Ishikawa (cell line): ENCODE data around the gene UTY.

Experiments
- CEBPB ChIP-seq: IDR thresholded peaks from 2 replicates; pipeline ENCODE4 v1.6.1; 2012
- CREB1 ChIP-seq: IDR thresholded peaks from 2 replicates; pipeline ENCODE4 v1.6.1; 2012; ENCODE audit warnings: low read depth
- EGR1 ChIP-seq: IDR thresholded peaks from 2 replicates; pipeline ENCODE4 v1.6.1; 2012
- FOXM1 ChIP-seq: IDR thresholded peaks from 2 replicates; pipeline ENCODE4 v1.6.1; 2012; ENCODE audit warnings: low read depth, borderline replicate concordance
- MAX ChIP-seq: IDR thresholded peaks from 2 replicates; pipeline ENCODE4 v1.6.1; 2012
- NFIC ChIP-seq: IDR thresholded peaks from 2 replicates; pipeline ENCODE4 v1.6.1; 2012
- RAD21 ChIP-seq: IDR thresholded peaks from 2 replicates; pipeline ENCODE4 v1.6.1; 2012; ENCODE audit warnings: low read depth
- TCF12 ChIP-seq: IDR thresholded peaks from 2 replicates; pipeline ENCODE4 v1.6.1; 2012; ENCODE audit warnings: low read depth
- TEAD4 ChIP-seq: IDR thresholded peaks from 2 replicates; pipeline ENCODE4 v1.6.1; 2012
- YY1 ChIP-seq: IDR thresholded peaks from 2 replicates; pipeline ENCODE4 v1.6.1; 2012; ENCODE audit warnings: low read depth
- ZBTB7A ChIP-seq: IDR thresholded peaks from 2 replicates; pipeline ENCODE4 v1.6.1; 2012; ENCODE audit warnings: low read depth
- TF ChIP-seq, protein P1 (sequence below): IDR thresholded peaks from 2 replicates; pipeline ENCODE4 v1.6.1; 2012; ENCODE audit warnings: low read depth, mild to moderate bottlenecking
- TF ChIP-seq, protein P2 (sequence below): IDR thresholded peaks from 2 replicates; pipeline ENCODE4 v1.6.1; 2012

UTY gene

DNA sequence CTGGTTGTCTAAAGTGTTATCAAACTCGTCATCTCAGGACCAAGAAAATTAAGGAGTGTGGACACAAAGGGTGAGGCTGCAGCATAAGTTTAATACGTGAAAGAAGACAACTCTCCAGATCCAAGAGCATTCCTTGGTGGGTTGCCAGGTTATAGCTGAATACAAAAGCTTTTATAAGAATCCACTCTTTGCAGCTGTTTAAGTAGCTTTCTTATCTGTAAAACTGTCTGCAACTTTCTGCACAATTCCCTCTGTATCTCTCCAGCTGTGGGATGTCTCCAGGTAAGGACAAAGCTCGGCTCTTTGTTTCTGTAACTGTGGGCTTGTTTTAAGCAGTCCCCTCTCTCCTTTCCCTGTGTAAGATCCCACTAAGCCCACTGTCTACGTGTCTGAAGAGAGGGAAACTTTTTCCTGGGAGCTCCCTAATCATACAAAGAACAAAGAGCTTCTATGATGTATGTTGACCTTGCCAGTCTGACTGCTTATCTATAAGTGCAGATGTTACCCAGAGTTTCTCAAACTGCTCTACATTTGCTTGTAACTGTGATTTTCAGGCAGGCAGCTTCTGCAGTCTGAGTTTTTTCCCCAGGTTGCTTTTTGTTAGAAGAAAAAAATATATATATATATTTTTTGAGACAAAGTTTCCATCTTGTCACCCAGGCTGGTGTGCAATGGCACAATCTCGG is 268.7 kb downstream of the UTY start:
- no peak for TF ChIP-seq TEAD4
- TF ChIP-seq NFIC: no peak
- TF ChIP-seq YY1: no peak
- no peak for TF ChIP-seq TCF12
- TF ChIP-seq, protein P1, sequence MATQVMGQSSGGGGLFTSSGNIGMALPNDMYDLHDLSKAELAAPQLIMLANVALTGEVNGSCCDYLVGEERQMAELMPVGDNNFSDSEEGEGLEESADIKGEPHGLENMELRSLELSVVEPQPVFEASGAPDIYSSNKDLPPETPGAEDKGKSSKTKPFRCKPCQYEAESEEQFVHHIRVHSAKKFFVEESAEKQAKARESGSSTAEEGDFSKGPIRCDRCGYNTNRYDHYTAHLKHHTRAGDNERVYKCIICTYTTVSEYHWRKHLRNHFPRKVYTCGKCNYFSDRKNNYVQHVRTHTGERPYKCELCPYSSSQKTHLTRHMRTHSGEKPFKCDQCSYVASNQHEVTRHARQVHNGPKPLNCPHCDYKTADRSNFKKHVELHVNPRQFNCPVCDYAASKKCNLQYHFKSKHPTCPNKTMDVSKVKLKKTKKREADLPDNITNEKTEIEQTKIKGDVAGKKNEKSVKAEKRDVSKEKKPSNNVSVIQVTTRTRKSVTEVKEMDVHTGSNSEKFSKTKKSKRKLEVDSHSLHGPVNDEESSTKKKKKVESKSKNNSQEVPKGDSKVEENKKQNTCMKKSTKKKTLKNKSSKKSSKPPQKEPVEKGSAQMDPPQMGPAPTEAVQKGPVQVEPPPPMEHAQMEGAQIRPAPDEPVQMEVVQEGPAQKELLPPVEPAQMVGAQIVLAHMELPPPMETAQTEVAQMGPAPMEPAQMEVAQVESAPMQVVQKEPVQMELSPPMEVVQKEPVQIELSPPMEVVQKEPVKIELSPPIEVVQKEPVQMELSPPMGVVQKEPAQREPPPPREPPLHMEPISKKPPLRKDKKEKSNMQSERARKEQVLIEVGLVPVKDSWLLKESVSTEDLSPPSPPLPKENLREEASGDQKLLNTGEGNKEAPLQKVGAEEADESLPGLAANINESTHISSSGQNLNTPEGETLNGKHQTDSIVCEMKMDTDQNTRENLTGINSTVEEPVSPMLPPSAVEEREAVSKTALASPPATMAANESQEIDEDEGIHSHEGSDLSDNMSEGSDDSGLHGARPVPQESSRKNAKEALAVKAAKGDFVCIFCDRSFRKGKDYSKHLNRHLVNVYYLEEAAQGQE: no peak
- no peak for TF ChIP-seq CREB1
- TF ChIP-seq ZBTB7A: no peak
- no peak for TF ChIP-seq EGR1
- no peak for TF ChIP-seq FOXM1
- TF ChIP-seq CEBPB: no peak
- no peak for TF ChIP-seq RAD21
- TF ChIP-seq, protein P2, sequence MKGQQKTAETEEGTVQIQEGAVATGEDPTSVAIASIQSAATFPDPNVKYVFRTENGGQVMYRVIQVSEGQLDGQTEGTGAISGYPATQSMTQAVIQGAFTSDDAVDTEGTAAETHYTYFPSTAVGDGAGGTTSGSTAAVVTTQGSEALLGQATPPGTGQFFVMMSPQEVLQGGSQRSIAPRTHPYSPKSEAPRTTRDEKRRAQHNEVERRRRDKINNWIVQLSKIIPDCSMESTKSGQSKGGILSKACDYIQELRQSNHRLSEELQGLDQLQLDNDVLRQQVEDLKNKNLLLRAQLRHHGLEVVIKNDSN: no peak
- no peak for TF ChIP-seq MAX

GRCh38 chrY:13205214-13205613 is 274.6 kb downstream of the UTY start:
- TF ChIP-seq FOXM1: no peak
- TF ChIP-seq RAD21: no peak
- TF ChIP-seq, protein P2: no peak
- no peak for TF ChIP-seq MAX
- no peak for TF ChIP-seq NFIC
- TF ChIP-seq, protein P1: no peak
- no peak for TF ChIP-seq TCF12
- no peak for TF ChIP-seq CREB1
